ENCODE results near the gene PRKAR2B. TPM values are rescaled to one million over a fixed set of nuclear protein-coding genes. Genes with fewer than 3 reads are reported as not detected.

Gene PRKAR2B
- total RNA-seq, 2 experiments from 2014 or later = 1.4 to 2.0 TPM

- no peaks in the 10 kb centered on the region for H3K27me3 Mint-ChIP-seq
- peaks cover 3% of the 10 kb centered on the region for H3K9me3 Mint-ChIP-seq
- no peaks in the 10 kb centered on the region for H3K4me1 Mint-ChIP-seq
Measured at GRCh38 chr7:107020400-107020799, 24.1 kb upstream of the PRKAR2B start.

GRCh38 chr7:107021600-107021999, 22.9 kb upstream of the PRKAR2B start:
- H3K4me1 Mint-ChIP-seq = no peaks in the 10 kb centered on the region
- H3K27ac Mint-ChIP-seq = no peak overlapping the region
- DNase-seq = no peak
- H3K27me3 Mint-ChIP-seq = no peaks in the 10 kb centered on the region
- no peak overlapping the region for H3K4me3 Mint-ChIP-seq
- peaks cover 3% of the 10 kb centered on the region for H3K9me3 Mint-ChIP-seq
- H3K36me3 Mint-ChIP-seq = no peaks in the 10 kb centered on the region

More at GRCh38 chr7:107020400-107020799, 24.1 kb upstream of the PRKAR2B start:
- DNase-seq = no peak
- H3K4me3 Mint-ChIP-seq = no peak overlapping the region
- H3K27ac Mint-ChIP-seq = no peak overlapping the region
- no peaks in the 10 kb centered on the region for H3K36me3 Mint-ChIP-seq

- no peaks in the 10 kb centered on the region for H3K4me1 Mint-ChIP-seq
- H3K27me3 Mint-ChIP-seq = no peaks in the 10 kb centered on the region
- H3K4me3 Mint-ChIP-seq = no peak overlapping the region
- no peaks in the 10 kb centered on the region for H3K36me3 Mint-ChIP-seq
- H3K27ac Mint-ChIP-seq = no peak overlapping the region
- peaks cover 3% of the 10 kb centered on the region for H3K9me3 Mint-ChIP-seq
- no peak for DNase-seq
Measured at GRCh38 chr7:107023522-107024151, 20.9 kb upstream of the PRKAR2B start.

GRCh38 chr7:107024906-107025305, 19.6 kb upstream of the PRKAR2B start:
- Mint-ChIP-seq H3K9me3 (peaks cover 3% of the 10 kb centered on the region), H3K36me3 (no peaks in the 10 kb centered on the region), H3K4me3 (no peak overlapping the region), H3K27ac (no peak overlapping the region), H3K27me3 (no peaks in the 10 kb centered on the region), H3K4me1 (no peaks in the 10 kb centered on the region)
- no peak for DNase-seq

GRCh38 chr7:107025449-107026103, 18.9 kb upstream of the PRKAR2B start:
- Mint-ChIP-seq H3K9me3 (peaks cover 3% of the 10 kb centered on the region), H3K27me3 (no peaks in the 10 kb centered on the region), H3K4me3 (no peak overlapping the region), H3K27ac (no peak overlapping the region), H3K4me1 (no peaks in the 10 kb centered on the region), H3K36me3 (no peaks in the 10 kb centered on the region)
- no peak for DNase-seq

GRCh38 chr7:107026166-107026565, 18.3 kb upstream of the PRKAR2B start:
- Mint-ChIP-seq H3K9me3 (peaks cover 3% of the 10 kb centered on the region), H3K27ac (no peak overlapping the region), H3K4me1 (no peaks in the 10 kb centered on the region), H3K4me3 (no peak overlapping the region), H3K36me3 (no peaks in the 10 kb centered on the region), H3K27me3 (no peaks in the 10 kb centered on the region)
- no peak for DNase-seq

GRCh38 chr7:107027208-107027607, 17.3 kb upstream of the PRKAR2B start:
- Mint-ChIP-seq H3K9me3 (peaks cover 3% of the 10 kb centered on the region), H3K4me1 (no peaks in the 10 kb centered on the region), H3K4me3 (no peak overlapping the region), H3K36me3 (no peaks in the 10 kb centered on the region), H3K27ac (no peak overlapping the region), H3K27me3 (no peaks in the 10 kb centered on the region)
- DNase-seq = no peak

GRCh38 chr7:107029061-107029763, 15.3 kb upstream of the PRKAR2B start:
- Mint-ChIP-seq H3K27me3 (no peaks in the 10 kb centered on the region), H3K4me3 (no peak overlapping the region), H3K27ac (no peak overlapping the region), H3K9me3 (no peaks in the 10 kb centered on the region), H3K4me1 (no peaks in the 10 kb centered on the region), H3K36me3 (no peaks in the 10 kb centered on the region)
- no peak for DNase-seq

- Mint-ChIP-seq H3K4me1 (no peaks in the 10 kb centered on the region), H3K4me3 (no peak overlapping the region), H3K9me3 (no peaks in the 10 kb centered on the region), H3K27ac (no peak overlapping the region), H3K36me3 (no peaks in the 10 kb centered on the region), H3K27me3 (no peaks in the 10 kb centered on the region)
- no peak for DNase-seq
Measured at GRCh38 chr7:107029764-107030286, 14.7 kb upstream of the PRKAR2B start.

- no peak overlapping the region for H3K4me3 Mint-ChIP-seq
- peaks cover 4% of the 10 kb centered on the region for H3K9me3 Mint-ChIP-seq
- H3K27ac Mint-ChIP-seq = no peak overlapping the region
- H3K36me3 Mint-ChIP-seq = no peaks in the 10 kb centered on the region
- H3K4me1 Mint-ChIP-seq = no peaks in the 10 kb centered on the region
- no peaks in the 10 kb centered on the region for H3K27me3 Mint-ChIP-seq
- DNase-seq = no peak
Measured at GRCh38 chr7:107032050-107032449, 12.5 kb upstream of the PRKAR2B start.

- Mint-ChIP-seq H3K4me3 (no peak overlapping the region), H3K27me3 (no peaks in the 10 kb centered on the region), H3K4me1 (no peaks in the 10 kb centered on the region), H3K27ac (no peak overlapping the region), H3K36me3 (no peaks in the 10 kb centered on the region), H3K9me3 (peaks cover 4% of the 10 kb centered on the region)
- no peak for DNase-seq
Measured at GRCh38 chr7:107032720-107033438, 11.6 kb upstream of the PRKAR2B start.

GRCh38 chr7:107034553-107034952, 10.0 kb upstream of the PRKAR2B start:
- Mint-ChIP-seq H3K4me3 (no peak overlapping the region), H3K27me3 (no peaks in the 10 kb centered on the region), H3K9me3 (peaks cover 4% of the 10 kb centered on the region), H3K36me3 (no peaks in the 10 kb centered on the region), H3K4me1 (no peaks in the 10 kb centered on the region), H3K27ac (no peak overlapping the region)
- DNase-seq = no peak

GRCh38 chr7:107035446-107035845, 9.1 kb upstream of the PRKAR2B start:
- DNase-seq = no peak
- no peaks in the 10 kb centered on the region for H3K36me3 Mint-ChIP-seq
- no peak overlapping the region for H3K27ac Mint-ChIP-seq
- no peaks in the 10 kb centered on the region for H3K4me1 Mint-ChIP-seq
- H3K27me3 Mint-ChIP-seq = no peaks in the 10 kb centered on the region
- H3K4me3 Mint-ChIP-seq = no peak overlapping the region
- H3K9me3 Mint-ChIP-seq = peaks cover 4% of the 10 kb centered on the region

- Mint-ChIP-seq H3K36me3 (no peaks in the 10 kb centered on the region), H3K9me3 (peaks cover 4% of the 10 kb centered on the region), H3K27me3 (peaks cover under 1% of the 10 kb centered on the region), H3K4me1 (no peaks in the 10 kb centered on the region), H3K4me3 (no peak overlapping the region), H3K27ac (no peak overlapping the region)
- DNase-seq = no peak
Measured at GRCh38 chr7:107036535-107036934, 8.0 kb upstream of the PRKAR2B start.

Data from activated naive CD8-positive, alpha-beta T cell treated with anti-CD3 and anti-CD28 coated beads for 36 hours (primary cell).